Kidney epithelial cell (primary cell): ENCODE results near the gene ACCS. TPM values are rescaled to one million over a fixed set of nuclear protein-coding genes. Genes with fewer than 3 reads are reported as not detected.

Experiments used
- DNase-seq: peaks from one replicate; pipeline ENCODE4 v3.0.0-alpha.2; 2010; ENCODE audit warnings: low read depth
- H3K27me3 ChIP-seq: 2 replicates; pipeline ENCODE4 v1.6.0; 2011; ENCODE audit warnings: low read length; ENCODE audit not compliant: control insufficient read depth, insufficient read depth
- H3K36me3 ChIP-seq: 2 replicates; pipeline ENCODE4 v1.5.1; 2011; ENCODE audit warnings: low read length; ENCODE audit not compliant: control insufficient read depth, insufficient read depth
- H3K4me3 ChIP-seq: 2 replicates; pipeline ENCODE4 v1.5.1; 2011; ENCODE audit warnings: low read depth, mild to moderate bottlenecking, control low read depth, low read length
- CTCF ChIP-seq: IDR thresholded peaks from 2 replicates; pipeline ENCODE4 v1.5.1; 2011; ENCODE audit warnings: mild to moderate bottlenecking, moderate library complexity, low read length, control low read depth, inconsistent platforms; ENCODE audit not compliant: insufficient read depth, poor library complexity, severe bottlenecking
- total RNA-seq: library from RNA; depleted of rRNA; stranded (reverse); fragments of >200 nt; gene quantifications from 2 replicates; pipeline ENCODE4 v1.2.3, GENCODE V29; 2015

ACCS gene
- total RNA-seq, 1 donor from 2014 or later: 14.3 TPM

- Histone ChIP-seq H3K4me3 (no peak overlapping the region), H3K27me3 (no peaks in the 10 kb centered on the region), H3K36me3 (no peaks in the 10 kb centered on the region)
- DNase-seq: no peak
- TF ChIP-seq CTCF: no peak
These were observed 19.3 kb downstream of the ACCS start for GRCh38 chr11:44085330-44085729.

GRCh38 chr11:44088377-44088776, 22.3 kb downstream of the ACCS start:
- Histone ChIP-seq H3K36me3 (no peaks in the 10 kb centered on the region), H3K4me3 (no peak overlapping the region), H3K27me3 (peaks cover 2% of the 10 kb centered on the region)
- no peak for DNase-seq
- no peak for TF ChIP-seq CTCF

- Histone ChIP-seq H3K4me3 (no peak overlapping the region), H3K36me3 (no peaks in the 10 kb centered on the region), H3K27me3 (peaks cover 2% of the 10 kb centered on the region)
- no peak for DNase-seq
- TF ChIP-seq CTCF: no peak
These were observed 22.8 kb downstream of the ACCS start for GRCh38 chr11:44088871-44089270.

- Histone ChIP-seq H3K27me3 (peaks cover 2% of the 10 kb centered on the region), H3K36me3 (no peaks in the 10 kb centered on the region), H3K4me3 (no peak overlapping the region)
- TF ChIP-seq CTCF: no peak
- DNase-seq: no peak
These were observed 24.5 kb downstream of the ACCS start for GRCh38 chr11:44090539-44090938.

- peak; percentile 76 for TF ChIP-seq CTCF
- Histone ChIP-seq H3K36me3 (no peaks in the 10 kb centered on the region), H3K27me3 (peaks cover 2% of the 10 kb centered on the region), H3K4me3 (no peak overlapping the region)
- peak; percentile 21 for DNase-seq
These were observed 28.3 kb downstream of the ACCS start for GRCh38 chr11:44094260-44094868.
